ENCODE results near the gene GMDS. TPM values are rescaled to one million over a fixed set of nuclear protein-coding genes. Genes with fewer than 3 reads are reported as not detected.

GMDS gene
- total and polyA plus RNA-seq, 2 experiments from 2014 or later = 30.1 to 36.5 TPM

GRCh38 chr6:1598433-1598832 lies 647.0 kb downstream of the GMDS start (continued):
- TF ChIP-seq ZNF462 (CRISPR knock-in tag; IDR thresholded peaks at IDR 0.05) (no peak), EZH2 (IDR thresholded peaks at IDR 0.05; ENCODE audit: low read depth, unreplicated experiment) (no peak), ZNF114 (CRISPR knock-in tag; IDR thresholded peaks at IDR 0.05) (no peak), CREB1 (CRISPR knock-in tag; IDR thresholded peaks at IDR 0.05; ENCODE audit: low read depth) (no peak), NANOG (IDR thresholded peaks at IDR 0.05; ENCODE audit: borderline replicate concordance) (no peak), POLR2AphosphoS5 (IDR thresholded peaks at IDR 0.05; ENCODE audit: low read depth) (no peak), STAT1 (IDR thresholded peaks at IDR 0.05; ENCODE audit: unreplicated experiment) (no peak)
- TF ChIP-seq, protein P1, sequence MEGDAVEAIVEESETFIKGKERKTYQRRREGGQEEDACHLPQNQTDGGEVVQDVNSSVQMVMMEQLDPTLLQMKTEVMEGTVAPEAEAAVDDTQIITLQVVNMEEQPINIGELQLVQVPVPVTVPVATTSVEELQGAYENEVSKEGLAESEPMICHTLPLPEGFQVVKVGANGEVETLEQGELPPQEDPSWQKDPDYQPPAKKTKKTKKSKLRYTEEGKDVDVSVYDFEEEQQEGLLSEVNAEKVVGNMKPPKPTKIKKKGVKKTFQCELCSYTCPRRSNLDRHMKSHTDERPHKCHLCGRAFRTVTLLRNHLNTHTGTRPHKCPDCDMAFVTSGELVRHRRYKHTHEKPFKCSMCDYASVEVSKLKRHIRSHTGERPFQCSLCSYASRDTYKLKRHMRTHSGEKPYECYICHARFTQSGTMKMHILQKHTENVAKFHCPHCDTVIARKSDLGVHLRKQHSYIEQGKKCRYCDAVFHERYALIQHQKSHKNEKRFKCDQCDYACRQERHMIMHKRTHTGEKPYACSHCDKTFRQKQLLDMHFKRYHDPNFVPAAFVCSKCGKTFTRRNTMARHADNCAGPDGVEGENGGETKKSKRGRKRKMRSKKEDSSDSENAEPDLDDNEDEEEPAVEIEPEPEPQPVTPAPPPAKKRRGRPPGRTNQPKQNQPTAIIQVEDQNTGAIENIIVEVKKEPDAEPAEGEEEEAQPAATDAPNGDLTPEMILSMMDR (conservative IDR thresholded peaks at IDR 0.05; ENCODE audit: low read depth in 2 of 2) = no peak

DNA sequence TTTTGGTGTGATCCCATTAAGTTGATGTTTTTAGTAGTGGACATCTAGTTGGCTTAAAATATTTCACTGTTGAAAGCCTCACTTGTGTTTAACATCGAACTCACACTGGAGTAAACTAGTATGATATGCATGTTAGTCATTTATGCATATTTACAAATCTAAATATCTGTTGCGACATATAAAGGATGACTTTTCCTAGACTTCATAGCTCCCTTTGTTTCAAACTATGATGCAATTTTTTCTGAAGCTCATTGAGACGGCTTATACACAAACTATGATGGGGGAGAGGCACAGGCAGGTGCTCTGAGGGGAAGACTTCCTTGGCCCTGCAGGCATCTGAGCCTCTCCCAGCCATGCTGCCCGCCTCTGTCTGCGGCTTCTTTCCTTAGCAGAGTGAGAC lies 647.5 kb downstream of the GMDS start:
- ATAC-seq (no peak), DNase-seq (ENCODE audit: low spot score) (no peak)
- H3K36me3 Mint-ChIP-seq (ENCODE audit: low read depth) = no peaks in the 10 kb centered on the region
- H3K27ac ChIP-seq (ENCODE audit: low read depth) = no peak overlapping the region
- H3K4me3 ChIP-seq = no peak overlapping the region
- H3K27ac Mint-ChIP-seq = no peak overlapping the region
- peaks cover 13% of the 10 kb centered on the region for H3K27me3 ChIP-seq (ENCODE audit: insufficient read depth)
- no peaks in the 10 kb centered on the region for H3K9me3 Mint-ChIP-seq
- no peak overlapping the region; the same call in 1 of the 2 replicates for H3K4me2 ChIP-seq
- TF ChIP-seq JUNB (IDR thresholded peaks at IDR 0.05; ENCODE audit: unreplicated experiment) (no peak), STAT1 (IDR thresholded peaks at IDR 0.05; ENCODE audit: unreplicated experiment) (no peak)
- H2AFZ ChIP-seq = no peak overlapping the region
- H3K36me3 ChIP-seq (ENCODE audit: insufficient read depth) = no peaks in the 10 kb centered on the region
- H3K4me1 ChIP-seq (ENCODE audit: insufficient read depth) = peaks cover 5% of the 10 kb centered on the region; the same call in 1 of the 2 replicates
- H3K9me2 ChIP-seq (ENCODE audit: insufficient read depth) = no peaks in the 10 kb centered on the region
- H3K4me3 Mint-ChIP-seq = no peak overlapping the region
- no peaks in the 10 kb centered on the region for H4K20me1 ChIP-seq (replicated peaks; ENCODE audit: insufficient read depth)
- H3K79me2 ChIP-seq (replicated peaks; ENCODE audit: insufficient read depth) = no peaks in the 10 kb centered on the region
- H3K4me1 Mint-ChIP-seq = peaks cover 24% of the 10 kb centered on the region
- no peaks in the 10 kb centered on the region for H3F3A ChIP-seq (replicated peaks; ENCODE audit: low read depth)
- H3K27me3 Mint-ChIP-seq (ENCODE audit: insufficient read depth, low read depth, poor library complexity) = peaks cover 46% of the 10 kb centered on the region
